Fibroblast of villous mesenchyme (primary cell): ENCODE measurements around the gene LNPEP. TPM values are rescaled to one million over a fixed set of nuclear protein-coding genes. Genes with fewer than 3 reads are reported as not detected.

Experiments used
- DNase-seq: peaks from one replicate; pipeline ENCODE4 v3.0.0-alpha.2; 2010; ENCODE audit warnings: low read depth
- H3K4me3 ChIP-seq: 2 replicates; pipeline ENCODE4 v1.5.1; 2011; ENCODE audit warnings: low read depth, mild to moderate bottlenecking, low read length
- total RNA-seq: library from RNA; depleted of rRNA; stranded (reverse); fragments of >200 nt; gene quantifications from 2 replicates; pipeline ENCODE4 v1.2.3, GENCODE V29; 2012
- TF ChIP-seq, protein P1 (sequence below): IDR thresholded peaks from 2 replicates; pipeline ENCODE4 v1.5.1; 2012; ENCODE audit warnings: low read depth, mild to moderate bottlenecking, low read length; ENCODE audit not compliant: insufficient read depth

The LNPEP gene
- total RNA-seq, 1 donor = 42.7 TPM

DNA sequence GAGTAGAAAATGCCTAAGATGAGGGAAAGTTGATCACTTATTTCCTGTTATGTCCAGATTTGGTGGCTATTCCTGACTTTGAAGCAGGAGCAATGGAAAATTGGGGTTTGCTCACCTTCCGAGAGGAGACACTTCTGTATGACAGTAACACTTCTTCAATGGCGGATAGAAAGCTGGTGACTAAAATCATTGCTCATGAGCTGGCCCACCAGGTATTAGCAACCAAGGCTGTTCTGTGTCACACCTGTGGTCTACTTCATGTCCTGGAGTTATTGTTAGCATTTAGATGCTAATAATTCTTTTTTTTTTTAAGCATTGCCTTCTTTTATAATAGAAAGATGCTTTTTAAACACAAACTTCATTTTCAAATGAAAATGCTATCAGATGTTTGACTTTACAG lies 57.9 kb downstream of the LNPEP start:
- DNase-seq = no peak
- TF ChIP-seq, protein P1, sequence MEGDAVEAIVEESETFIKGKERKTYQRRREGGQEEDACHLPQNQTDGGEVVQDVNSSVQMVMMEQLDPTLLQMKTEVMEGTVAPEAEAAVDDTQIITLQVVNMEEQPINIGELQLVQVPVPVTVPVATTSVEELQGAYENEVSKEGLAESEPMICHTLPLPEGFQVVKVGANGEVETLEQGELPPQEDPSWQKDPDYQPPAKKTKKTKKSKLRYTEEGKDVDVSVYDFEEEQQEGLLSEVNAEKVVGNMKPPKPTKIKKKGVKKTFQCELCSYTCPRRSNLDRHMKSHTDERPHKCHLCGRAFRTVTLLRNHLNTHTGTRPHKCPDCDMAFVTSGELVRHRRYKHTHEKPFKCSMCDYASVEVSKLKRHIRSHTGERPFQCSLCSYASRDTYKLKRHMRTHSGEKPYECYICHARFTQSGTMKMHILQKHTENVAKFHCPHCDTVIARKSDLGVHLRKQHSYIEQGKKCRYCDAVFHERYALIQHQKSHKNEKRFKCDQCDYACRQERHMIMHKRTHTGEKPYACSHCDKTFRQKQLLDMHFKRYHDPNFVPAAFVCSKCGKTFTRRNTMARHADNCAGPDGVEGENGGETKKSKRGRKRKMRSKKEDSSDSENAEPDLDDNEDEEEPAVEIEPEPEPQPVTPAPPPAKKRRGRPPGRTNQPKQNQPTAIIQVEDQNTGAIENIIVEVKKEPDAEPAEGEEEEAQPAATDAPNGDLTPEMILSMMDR = no peak
- H3K4me3 ChIP-seq = no peak overlapping the region

DNA sequence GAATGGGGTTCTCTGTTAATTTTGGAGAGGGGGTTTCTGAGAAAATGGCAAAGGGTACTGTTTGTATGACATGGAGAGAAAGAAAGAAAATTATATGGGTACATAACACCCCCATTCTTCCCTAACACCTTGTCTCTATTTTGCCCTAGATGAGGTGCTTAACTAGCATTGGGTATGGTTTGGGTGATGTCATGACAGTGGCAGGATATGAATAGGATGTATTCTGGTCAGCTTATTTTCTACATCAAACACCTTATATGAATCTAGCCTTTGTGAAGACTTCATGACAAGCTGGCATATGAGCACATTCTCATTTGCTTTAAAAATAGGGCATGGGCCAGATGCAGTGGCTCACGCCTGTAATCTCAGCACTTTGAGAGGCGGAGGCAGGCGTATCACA lies 58.6 kb downstream of the LNPEP start:
- TF ChIP-seq, protein P1 = no peak
- H3K4me3 ChIP-seq = no peak overlapping the region
- DNase-seq = no peak

DNA sequence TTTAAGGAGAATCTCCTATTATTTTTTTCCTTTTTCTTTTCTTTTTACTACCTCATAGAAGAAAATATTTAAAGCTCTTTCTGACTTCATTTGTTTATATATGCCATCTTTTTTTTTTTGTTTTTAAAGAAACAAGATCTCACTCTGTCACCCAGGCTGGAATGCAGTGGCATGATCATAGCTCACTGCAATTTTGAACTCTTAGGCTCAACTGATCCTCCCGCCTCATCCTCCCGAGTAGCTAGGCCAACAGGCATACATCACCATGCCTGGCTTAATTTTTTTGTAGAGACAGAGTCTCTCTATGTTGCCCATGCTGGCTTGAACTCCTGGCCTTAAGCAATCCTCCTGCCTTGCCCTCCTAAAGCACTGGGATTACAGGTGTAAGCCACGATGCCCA lies 59.5 kb downstream of the LNPEP start:
- no peak overlapping the region for H3K4me3 ChIP-seq
- no peak for DNase-seq
- TF ChIP-seq, protein P1 = no peak

DNA sequence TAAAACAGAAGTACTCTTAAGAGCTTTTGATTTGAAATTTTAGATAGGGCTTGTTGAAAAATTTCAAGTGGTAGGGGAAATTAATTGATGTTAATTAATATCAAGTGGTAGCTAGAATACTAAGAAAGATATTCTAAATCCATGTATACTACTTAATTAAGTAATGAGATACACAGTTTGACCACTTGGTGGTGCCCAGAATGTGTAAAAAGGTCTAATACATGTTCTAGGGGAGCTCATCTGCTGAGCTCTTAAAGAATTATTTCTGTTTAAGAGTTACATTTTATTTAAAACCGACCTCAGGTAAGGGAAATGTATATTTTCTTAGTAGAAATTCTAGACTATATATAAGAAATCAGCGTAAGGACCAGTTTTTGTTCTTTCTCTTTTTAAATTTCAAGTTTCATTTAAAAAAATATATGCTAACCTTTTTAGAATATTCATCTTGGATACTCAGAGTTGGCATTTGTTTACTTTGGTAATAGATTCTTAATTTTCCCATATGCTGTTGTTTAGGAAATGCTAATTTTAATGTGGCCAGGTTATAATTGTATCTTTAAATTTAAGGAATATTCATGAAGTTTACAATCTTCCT lies 61.5 kb downstream of the LNPEP start:
- DNase-seq = peak; percentile 65
- H3K4me3 ChIP-seq = no peak overlapping the region
- TF ChIP-seq, protein P1 = peak; percentile 50

DNA sequence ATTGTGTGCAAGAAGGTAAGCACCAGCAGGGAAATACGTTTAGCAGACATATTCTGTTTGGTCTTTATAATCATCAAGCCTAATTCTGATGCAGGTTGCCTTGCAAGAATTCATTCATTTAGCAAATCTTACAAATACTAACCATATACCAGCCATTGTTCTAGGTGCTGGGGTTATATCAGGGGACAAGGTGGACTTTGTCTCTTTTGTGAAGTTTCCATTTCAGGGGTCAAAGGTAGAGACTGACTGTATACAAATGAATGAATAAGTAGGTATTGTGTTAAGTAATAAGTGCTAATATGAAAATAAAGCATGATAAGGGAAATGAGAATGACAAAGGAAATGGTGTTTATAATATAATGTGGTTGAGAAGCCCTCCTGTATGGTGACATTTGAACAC lies 64.0 kb downstream of the LNPEP start:
- DNase-seq = no peak
- TF ChIP-seq, protein P1 = no peak
- no peak overlapping the region for H3K4me3 ChIP-seq

DNA sequence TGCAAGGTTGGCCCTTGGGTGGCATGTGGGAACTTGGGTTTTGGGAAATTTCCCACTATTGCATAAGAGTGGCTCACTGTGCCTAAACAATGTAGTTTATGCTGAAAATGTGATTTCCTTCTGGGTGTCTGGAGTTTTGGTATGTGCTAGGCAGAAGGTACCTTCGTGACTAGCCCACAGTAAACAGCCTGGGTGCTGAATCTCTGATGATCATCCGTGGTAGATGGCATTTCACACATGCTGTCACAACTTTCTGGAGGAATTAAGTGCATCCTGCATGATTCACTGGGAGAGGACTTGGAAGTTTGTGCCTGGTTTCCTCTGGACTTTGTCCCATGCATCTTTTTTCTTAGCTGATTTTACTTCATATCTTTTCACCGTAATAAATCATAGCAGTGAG lies 64.5 kb downstream of the LNPEP start:
- H3K4me3 ChIP-seq = no peak overlapping the region
- no peak for DNase-seq
- TF ChIP-seq, protein P1 = no peak

DNA sequence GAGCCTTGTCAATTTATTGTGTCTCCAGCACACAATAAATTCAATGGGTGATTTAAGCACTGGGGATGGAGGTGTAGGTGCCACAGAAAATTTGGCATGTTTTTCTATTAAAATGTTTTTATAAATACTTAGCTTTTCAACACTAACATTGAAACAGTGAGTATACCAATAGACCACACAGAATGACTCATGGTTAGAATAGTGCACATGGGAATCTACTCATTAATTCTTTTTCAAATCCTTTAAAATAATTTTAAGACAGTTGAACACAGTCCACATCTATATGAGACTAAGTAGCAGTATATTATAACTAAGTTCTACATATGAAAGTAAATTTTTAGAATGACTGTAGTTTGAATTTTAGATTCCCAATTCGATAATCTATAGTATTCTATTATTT lies 67.1 kb downstream of the LNPEP start:
- no peak for DNase-seq
- H3K4me3 ChIP-seq = no peak overlapping the region
- TF ChIP-seq, protein P1 = no peak
